ENCODE results near the gene ADK. TPM values are rescaled to one million over a fixed set of nuclear protein-coding genes. Genes with fewer than 3 reads are reported as not detected.

ADK gene
- total and polyA plus RNA-seq, 2 of the 13 experiments (the other 11 are each of a cell fraction or from before 2014, with no cell fraction given): 48.6 to 79.1 TPM

- no TSS peak for BruUV-seq (replicated peaks)
- H3K36me3 ChIP-seq (replicated peaks in 1 of 2; ENCODE audit: control insufficient read depth in 1 of 2, insufficient read depth in 2 of 2, low read length in 2 of 2): no peaks in the 10 kb centered on the region
- H3K9ac ChIP-seq (ENCODE audit: insufficient read depth, low read depth, low read length): no peak overlapping the region
- no peak for TF ChIP-seq ZNF691 (CRISPR knock-in tag; IDR thresholded peaks at IDR 0.05; ENCODE audit: borderline replicate concordance, low read depth)
- no peak for TF ChIP-seq CHCHD3 (CRISPR knock-in tag; IDR thresholded peaks at IDR 0.05)
- TF ChIP-seq FOXO1 (CRISPR knock-in tag; IDR thresholded peaks at IDR 0.05): no peak
- no peak for TF ChIP-seq SYNCRIP (IDR thresholded peaks at IDR 0.05; ENCODE audit: insufficient read depth, low read depth, low read length)
- no peak for TF ChIP-seq ZNF607 (CRISPR knock-in tag; IDR thresholded peaks at IDR 0.05; ENCODE audit: borderline replicate concordance)
- TF ChIP-seq PBX3 (CRISPR knock-in tag; IDR thresholded peaks at IDR 0.05; ENCODE audit: borderline replicate concordance): no peak
- no peak for TF ChIP-seq RFX5 (IDR thresholded peaks at IDR 0.05; ENCODE audit: low read depth, low read length)
- no peak for TF ChIP-seq THAP9 (CRISPR knock-in tag; IDR thresholded peaks at IDR 0.05; ENCODE audit: borderline replicate concordance)
- TF ChIP-seq NRL (CRISPR knock-in tag; IDR thresholded peaks at IDR 0.05; ENCODE audit: borderline replicate concordance): no peak
- TF ChIP-seq ZNF207 (IDR thresholded peaks at IDR 0.05; ENCODE audit: borderline replicate concordance): no peak
- no peak for TF ChIP-seq ZFP41 (CRISPR knock-in tag; IDR thresholded peaks at IDR 0.05; ENCODE audit: borderline replicate concordance)
- no peak for TF ChIP-seq TRIM22 (IDR thresholded peaks at IDR 0.05)
- TF ChIP-seq GMEB1 (CRISPR knock-in tag; IDR thresholded peaks at IDR 0.05; ENCODE audit: borderline replicate concordance): no peak
- no peak for TF ChIP-seq ZNF790 (CRISPR knock-in tag; IDR thresholded peaks at IDR 0.05; ENCODE audit: borderline replicate concordance)
- TF ChIP-seq CC2D1A (CRISPR knock-in tag; IDR thresholded peaks at IDR 0.05): no peak
- TF ChIP-seq ZNF3 (CRISPR knock-in tag; IDR thresholded peaks at IDR 0.05): no peak
- FAIRE-seq (no peak), DNase-seq (ENCODE audit: low spot score) (no peak), ATAC-seq (no peak)
- H2AFZ ChIP-seq (ENCODE audit: low read length): no peak overlapping the region
- H4K20me1 ChIP-seq (ENCODE audit: insufficient read depth, low read length): no peaks in the 10 kb centered on the region
- POLR2A ChIA-PET: no interaction called here
- H3K9me3 ChIP-seq (ENCODE audit: low read length): no peaks in the 10 kb centered on the region
- intact Hi-C loops (cut with micrococcal nuclease; ENCODE audit: unreplicated experiment): no loop called here
- 98% methylated on average over 1 of the region's 1 CpG for WGBS (ENCODE audit: low lambda C conversion rate)
- no peaks in the 10 kb centered on the region for H3K27me3 ChIP-seq (ENCODE audit: control insufficient read depth in 1 of 2, insufficient read depth in 2 of 2, low read length in 2 of 2)
- H3K79me2 ChIP-seq (ENCODE audit: insufficient read depth, low read length): no peaks in the 10 kb centered on the region
- no peaks in the 10 kb centered on the region for H3K4me1 ChIP-seq (ENCODE audit: insufficient read depth, low read length)
- CTCF ChIA-PET (ENCODE audit: low intra/inter-chr PET ratio, low total read pairs): no interaction called here
- in situ Hi-C loops (cut with HindIII; ENCODE audit: extremely low pct_ligation_motif_present, low pct_unique_long_range_greater_than_20kb): no loop called here
- H3K4me3 ChIP-seq (replicated peaks in 1 of 3; ENCODE audit: insufficient read depth in 1 of 3, low read depth in 2 of 3, low read length in 3 of 3): no peak overlapping the region
- no peak overlapping the region for H3K27ac ChIP-seq (ENCODE audit: extremely low read length, insufficient read depth, low read length)
- no peak overlapping the region for H3K4me2 ChIP-seq (ENCODE audit: low read depth, low read length)
Observed at GRCh38 chr10:74290708-74291107, 139.7 kb downstream of the ADK start.
